Umbilical cord (tissue), 2 donors: ENCODE results near the gene KLHL12. TPM values are rescaled to one million over a fixed set of nuclear protein-coding genes. Genes with fewer than 3 reads are reported as not detected.

Experiments used
- DNase-seq: peaks from one replicate; pipeline ENCODE4 v3.0.0-alpha.2; 2015; ENCODE audit warnings: low spot score
- total RNA-seq: library from RNA; depleted of rRNA; stranded (reverse); fragments of >200 nt; gene quantifications from one replicate; pipeline ENCODE4 v1.2.3, GENCODE V29; 2014; ENCODE audit warnings: low replicate concordance; ENCODE audit not compliant: insufficient read depth

The KLHL12 gene
- total RNA-seq, 1 donor from 2014 or later = 21.7 TPM

- DNase-seq = no peak
Observed at GRCh38 chr1:202888221-202888530, 38.9 kb downstream of the KLHL12 start.

GRCh38 chr1:202880961-202881460 is 46.0 kb downstream of the KLHL12 start:
- no peak for DNase-seq

GRCh38 chr1:202880062-202880461 is 47.0 kb downstream of the KLHL12 start:
- DNase-seq = no peak

GRCh38 chr1:202879128-202879527 is 47.9 kb downstream of the KLHL12 start:
- DNase-seq = no peak

- DNase-seq = no peak
Observed at GRCh38 chr1:202873026-202873425, 54.0 kb downstream of the KLHL12 start.

- no peak for DNase-seq
Observed at GRCh38 chr1:202871367-202871766, 55.7 kb downstream of the KLHL12 start.

- no peak for DNase-seq
Observed at GRCh38 chr1:202862679-202863560, 64.1 kb downstream of the KLHL12 start.

- peak; percentile 94 for DNase-seq
Observed at GRCh38 chr1:202861420-202862132, 65.5 kb downstream of the KLHL12 start.

- DNase-seq = peak; percentile 54
Observed at GRCh38 chr1:202860744-202861419, 66.2 kb downstream of the KLHL12 start.

GRCh38 chr1:202858789-202859414 is 68.1 kb downstream of the KLHL12 start:
- no peak for DNase-seq

GRCh38 chr1:202858331-202858730 is 68.7 kb downstream of the KLHL12 start:
- peak; percentile 45 for DNase-seq

GRCh38 chr1:202857136-202857610 is 69.9 kb downstream of the KLHL12 start:
- no peak for DNase-seq

- no peak for DNase-seq
Observed at GRCh38 chr1:202856014-202856413, 71.0 kb downstream of the KLHL12 start.

GRCh38 chr1:202854787-202855186 is 72.2 kb downstream of the KLHL12 start:
- no peak for DNase-seq

- DNase-seq = peak; percentile 42
Observed at GRCh38 chr1:202852163-202852904, 74.7 kb downstream of the KLHL12 start.

GRCh38 chr1:202850593-202851362 is 76.3 kb downstream of the KLHL12 start:
- DNase-seq = peak; percentile 29

- no peak for DNase-seq
Observed at GRCh38 chr1:202848191-202848542, 78.9 kb downstream of the KLHL12 start.

- no peak for DNase-seq
Observed at GRCh38 chr1:202844935-202845334, 82.1 kb downstream of the KLHL12 start.

- no peak for DNase-seq
Observed at GRCh38 chr1:202844259-202844658, 82.8 kb downstream of the KLHL12 start.

GRCh38 chr1:202843081-202843480 is 84.0 kb downstream of the KLHL12 start:
- no peak for DNase-seq
